HG03442 (cell line): ENCODE data around the gene CDKL5.

Experiments
- ATAC-seq: cut with Tn5 transposase; IDR thresholded peaks from one replicate; pipeline ENCODE4 v1.9.1; 2021; ENCODE audit warnings: mild to moderate bottlenecking, moderate library complexity; ENCODE audit not compliant: unreplicated experiment

Gene CDKL5

DNA sequence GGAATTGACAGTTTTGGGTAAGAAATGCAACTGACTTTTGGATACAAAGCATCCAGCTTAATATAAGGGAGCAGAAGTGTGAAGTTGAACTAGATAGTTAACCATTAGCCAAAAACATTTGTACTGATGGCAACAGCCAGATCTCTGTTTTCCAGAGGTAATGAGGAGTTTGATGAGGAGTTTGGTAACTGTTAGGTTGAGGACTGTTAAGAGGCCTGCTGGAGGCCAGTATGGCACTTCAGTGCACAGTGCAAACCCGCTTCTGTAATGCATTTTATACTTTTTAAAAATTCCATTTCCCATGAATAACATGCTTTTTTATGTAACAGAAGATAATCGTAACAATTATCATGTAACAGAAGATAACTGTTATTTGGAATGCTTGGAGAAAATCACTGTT lies 30.0 kb downstream of the CDKL5 start:
- no peak for ATAC-seq

DNA sequence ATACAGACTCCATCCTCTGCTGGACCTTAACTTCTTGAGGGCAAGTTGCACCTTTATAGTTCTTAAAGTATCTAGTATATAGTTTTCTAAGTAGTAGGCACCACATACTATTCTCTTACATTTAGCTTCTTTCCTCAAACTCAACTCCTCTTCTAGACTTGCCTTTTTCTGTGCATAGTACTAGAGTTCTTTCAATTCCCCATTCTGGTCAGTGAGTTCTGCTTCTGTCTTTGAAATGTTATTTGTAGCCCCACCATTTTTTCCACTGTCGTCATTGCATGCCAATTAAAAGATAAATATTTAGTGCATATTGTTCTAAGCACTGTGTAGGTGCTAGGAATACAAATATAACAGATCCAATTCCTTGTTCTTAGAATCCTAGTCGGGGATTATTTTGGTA lies 31.6 kb downstream of the CDKL5 start:
- ATAC-seq, result no peak

DNA sequence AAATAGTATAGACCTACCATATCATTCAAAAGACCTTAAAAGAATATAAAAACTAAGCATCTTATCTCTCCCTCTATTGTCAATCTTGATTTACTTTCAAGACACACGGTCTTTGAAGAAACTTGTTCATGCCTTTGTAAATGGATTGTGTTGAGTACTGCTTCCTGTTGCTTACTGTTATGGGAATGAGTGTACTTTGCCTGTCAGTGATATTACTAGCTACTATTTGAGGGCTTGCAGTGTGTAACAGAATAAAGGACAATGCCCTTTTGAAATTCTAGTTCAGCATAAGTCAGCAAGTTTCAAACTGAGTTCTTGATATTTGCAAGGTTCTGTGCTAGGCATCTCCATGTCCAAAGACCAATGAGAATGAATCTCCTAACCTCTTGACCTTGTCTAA lies 36.0 kb downstream of the CDKL5 start:
- no peak for ATAC-seq

DNA sequence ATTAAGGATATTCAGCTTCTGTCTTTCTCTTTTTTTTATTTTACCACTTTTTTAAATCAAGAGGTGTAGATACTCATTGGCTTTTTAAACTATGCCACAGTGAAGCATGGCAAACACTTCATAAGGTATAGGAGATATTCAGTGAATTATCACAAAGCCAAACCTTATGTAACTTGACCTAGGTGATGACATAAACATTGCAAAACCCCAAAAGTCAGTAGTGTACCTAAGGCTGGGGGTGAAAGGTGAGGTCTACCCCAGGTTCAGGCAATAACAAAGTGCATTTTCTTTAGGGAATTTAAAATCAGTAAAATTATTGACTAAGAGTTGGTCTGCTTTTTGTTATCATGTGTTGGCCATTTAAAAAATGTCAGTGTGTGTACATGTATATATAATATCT lies 39.1 kb downstream of the CDKL5 start:
- no peak for ATAC-seq

DNA sequence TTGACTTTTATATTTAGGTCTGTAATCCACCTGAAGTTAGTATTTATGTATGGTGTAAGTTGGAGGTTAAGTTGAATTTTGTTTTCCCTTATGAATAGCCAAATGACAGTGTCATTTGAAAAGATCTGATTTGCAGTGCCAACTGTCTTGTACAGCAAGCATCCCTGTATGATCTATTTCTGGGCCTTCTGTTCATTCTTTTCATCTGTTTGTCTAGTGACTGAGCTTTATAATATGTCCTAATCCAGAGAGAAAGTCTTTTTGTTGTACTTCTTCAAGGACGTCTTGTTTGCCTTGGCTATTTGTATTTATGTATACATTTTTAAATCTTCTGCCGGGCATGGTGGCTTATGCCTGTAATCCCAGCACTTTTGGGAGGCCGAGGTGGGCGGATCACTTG lies 39.6 kb downstream of the CDKL5 start:
- no peak for ATAC-seq

DNA sequence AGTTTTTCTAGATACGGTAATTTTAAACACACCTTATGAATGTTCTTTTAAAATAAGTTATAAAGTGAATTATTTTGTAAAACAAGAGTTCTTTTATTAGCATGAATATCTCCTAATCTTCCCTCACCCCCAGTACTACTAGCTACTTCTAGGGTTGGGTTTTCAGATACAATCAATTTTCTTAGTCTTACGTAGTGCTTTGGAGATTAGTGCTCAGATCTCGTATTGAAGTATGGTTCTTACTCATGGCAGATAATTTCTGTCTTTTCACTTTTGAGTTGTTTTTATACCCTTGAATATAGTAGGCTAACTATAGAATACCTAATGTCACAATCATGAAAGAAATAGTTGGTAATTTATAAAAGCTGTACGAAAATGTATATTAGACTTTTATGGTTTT lies 43.2 kb downstream of the CDKL5 start:
- ATAC-seq, result no peak

DNA sequence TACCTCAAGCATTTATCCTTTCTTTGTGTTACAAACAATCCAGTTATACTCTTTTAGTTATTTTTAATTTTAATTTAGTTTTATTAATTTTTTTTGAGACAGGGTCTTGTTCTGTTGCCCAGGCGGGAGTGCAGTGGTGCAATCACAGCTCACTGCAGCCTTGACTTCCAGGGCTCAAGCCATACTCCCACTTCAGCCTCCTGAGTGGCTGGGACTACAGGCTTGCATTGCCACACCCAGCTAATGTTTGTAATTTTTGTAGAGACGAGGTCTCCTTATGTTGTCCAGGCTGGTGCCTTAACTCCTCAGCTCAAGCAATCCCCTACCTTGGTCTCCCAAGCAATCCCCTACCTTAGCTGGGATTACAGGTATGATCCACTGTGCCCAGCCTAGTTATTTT lies 45.9 kb downstream of the CDKL5 start:
- ATAC-seq, result no peak

DNA sequence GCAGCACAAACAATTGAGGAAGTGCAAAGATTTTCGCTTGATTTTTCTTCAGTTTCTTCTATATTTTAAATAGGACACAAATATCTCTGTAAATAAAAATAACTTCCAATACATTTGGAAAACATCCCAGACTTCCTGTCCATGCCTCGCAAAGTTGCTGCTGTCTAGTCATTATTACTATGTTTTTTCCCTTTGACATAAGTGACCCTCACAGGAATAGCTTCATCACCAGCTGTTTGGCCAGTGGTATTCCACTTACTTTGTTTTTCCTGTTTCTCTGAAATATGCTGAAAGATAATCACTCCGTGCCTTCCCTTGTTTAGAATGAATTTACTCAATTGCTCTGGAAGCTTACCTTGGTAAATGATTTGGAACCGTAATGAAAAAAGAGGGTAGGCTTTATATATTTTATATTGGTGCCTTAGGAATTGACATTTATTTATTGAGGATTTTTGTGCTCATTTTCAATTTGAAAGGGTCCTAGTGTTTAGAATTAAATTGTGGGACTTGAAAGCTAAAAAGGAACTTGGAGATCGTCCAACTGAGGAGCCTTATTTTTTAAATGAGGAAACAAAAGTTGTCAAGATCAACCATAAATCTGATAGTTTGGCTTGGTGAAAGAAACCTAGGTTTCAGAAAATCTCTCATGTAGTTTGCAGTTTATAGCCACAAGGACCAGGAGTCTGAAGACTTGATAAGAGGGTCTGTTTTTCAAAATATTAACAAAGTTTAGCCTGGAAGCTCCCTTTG lies 65.6 kb downstream of the CDKL5 start:
- no peak for ATAC-seq

DNA sequence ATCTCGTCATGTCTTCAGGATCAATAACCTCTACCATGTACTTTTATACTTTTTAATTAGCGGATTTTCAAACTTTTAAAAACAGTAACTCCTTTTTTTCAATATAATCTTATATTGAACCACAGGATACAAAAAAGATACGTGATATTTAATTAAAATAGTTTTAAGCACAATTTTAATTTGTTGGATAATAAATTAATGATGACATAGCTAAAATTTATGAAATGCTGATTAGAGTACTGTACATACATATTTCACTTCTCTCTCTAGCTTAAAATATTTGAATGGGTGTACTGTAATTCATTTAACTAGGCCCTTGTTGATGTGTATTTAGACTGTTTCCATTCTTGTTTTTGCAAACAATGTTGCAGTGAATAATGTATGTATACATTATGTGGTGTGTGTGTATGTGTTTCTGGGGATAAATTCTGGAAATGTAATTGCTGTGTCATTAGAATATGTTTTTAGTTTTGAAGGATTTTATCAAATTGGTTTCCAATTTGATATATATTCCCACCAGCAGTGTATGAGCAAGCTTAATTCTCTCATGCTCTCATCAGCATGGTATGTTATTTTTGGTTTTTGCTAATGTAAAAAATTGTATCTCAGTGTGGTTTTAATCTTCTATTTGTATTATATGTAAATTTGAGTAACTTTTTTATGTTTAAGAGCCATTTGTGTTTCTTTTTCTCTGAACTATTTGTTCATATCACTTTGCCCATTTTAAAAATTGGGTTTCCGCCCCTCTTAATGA lies 66.4 kb downstream of the CDKL5 start:
- no peak for ATAC-seq

DNA sequence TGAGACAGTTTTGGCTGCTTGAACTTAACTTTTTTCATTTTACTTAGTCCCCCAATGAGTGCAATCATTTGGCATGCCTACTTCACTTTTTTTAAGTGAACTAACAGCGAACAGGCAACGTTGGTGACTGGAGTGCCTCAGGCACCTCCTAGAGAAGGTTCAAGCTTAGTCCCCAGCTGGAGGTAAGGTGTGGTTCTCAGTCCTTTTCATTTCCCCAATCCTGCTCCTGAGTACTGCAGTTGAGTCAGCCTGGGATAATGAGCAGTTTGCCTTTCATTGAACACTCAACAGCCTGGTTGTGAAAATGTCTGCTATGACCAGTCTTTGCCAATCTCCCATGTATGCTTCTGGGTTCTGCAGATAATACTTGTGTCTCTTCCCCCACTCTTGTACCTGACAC lies 109.5 kb downstream of the CDKL5 start:
- no peak for ATAC-seq

DNA sequence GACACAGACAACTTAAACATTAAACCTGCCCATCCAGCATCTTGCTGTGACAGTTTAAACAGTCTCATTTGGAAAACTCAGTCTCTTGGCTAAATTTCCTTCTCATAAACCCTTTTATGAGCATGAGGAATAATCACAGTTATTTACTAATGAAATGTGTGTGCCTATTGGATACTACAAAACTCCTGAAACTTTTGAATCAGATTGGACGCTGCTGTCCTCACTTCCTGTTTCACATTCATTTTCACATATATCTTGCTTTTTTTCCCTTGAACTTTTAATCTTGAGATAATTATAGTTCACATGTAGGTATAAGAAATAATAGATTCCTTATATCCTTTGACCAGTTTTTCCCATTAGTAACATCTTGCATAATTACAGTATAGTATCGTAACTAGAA lies 111.7 kb downstream of the CDKL5 start:
- ATAC-seq, result no peak

DNA sequence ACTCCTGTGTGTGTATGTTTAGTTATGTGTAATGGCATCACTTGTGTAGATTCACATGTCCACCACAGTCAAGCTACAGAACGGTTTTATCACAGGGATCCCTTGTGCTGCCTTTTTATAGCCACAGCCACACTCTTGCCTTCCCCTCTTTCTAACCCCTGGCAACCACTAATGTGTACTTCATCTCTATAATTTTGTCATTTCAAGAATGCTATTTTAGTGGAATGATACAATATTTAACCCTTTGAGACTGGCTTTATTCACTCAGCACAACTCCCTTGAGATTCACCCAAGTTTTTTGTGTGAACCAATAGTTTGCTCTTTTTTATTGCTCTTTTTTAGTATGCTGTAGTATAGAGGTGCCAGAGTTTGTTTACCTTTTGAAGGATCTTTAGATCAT lies 112.1 kb downstream of the CDKL5 start:
- ATAC-seq, result no peak

DNA sequence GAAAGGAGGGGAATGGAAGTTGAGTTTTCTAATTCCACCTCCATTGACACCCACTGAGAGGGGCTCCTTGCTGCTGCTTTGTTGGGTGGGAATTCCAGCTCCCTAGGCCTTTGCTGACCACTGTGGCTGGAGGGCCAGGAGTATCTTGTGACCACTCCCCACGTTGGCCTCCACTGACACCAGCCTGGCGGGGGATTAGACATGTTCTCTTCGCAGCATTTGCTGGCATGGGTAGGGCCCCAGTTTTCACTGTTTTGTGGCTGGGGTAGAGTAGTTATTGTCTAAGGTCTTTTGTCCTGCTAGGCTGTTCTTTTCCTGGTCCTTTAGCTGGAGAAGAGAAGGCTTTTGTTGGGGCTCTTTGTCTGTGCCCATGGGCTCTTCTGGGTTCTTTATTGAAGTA lies 116.7 kb downstream of the CDKL5 start:
- ATAC-seq, result no peak

DNA sequence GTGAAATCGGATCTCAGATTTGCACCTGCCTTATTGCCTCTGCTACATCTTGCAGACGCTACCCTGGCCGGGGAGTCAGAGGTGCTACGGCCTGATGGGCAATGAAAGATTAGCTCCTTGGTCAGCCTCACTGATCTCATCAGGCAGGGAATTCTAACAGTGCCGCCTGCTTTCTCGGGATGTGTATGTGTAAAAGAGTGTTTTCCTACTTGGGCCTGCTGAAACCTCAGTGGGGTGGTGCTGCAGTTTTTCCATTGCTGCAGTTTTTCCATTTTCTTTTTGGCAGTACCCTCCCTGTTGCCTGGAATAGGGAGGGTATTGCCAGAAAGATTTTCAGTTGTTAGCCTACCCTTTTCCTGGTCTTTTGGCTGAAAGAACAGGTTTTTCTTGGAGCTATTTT lies 117.5 kb downstream of the CDKL5 start:
- ATAC-seq, result no peak

DNA sequence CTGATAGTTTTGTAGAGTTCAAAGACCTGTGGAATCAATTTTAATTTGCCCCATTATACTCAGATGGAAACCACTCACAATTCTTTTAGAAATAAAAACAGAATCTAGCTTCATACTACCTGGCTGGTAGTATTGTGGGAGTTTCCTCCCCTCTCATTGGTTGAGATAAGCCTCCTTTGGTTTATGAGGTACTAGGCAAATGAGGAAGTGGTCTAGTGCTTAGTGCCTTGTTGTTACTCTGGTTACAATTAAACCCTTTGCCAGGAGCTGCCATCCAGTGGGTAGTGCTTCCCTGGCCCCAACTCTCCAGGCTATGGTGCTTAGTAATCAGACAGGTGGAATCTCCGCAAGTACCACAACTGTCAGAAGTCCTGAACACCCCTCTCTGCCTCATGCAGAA lies 118.3 kb downstream of the CDKL5 start:
- ATAC-seq, result no peak

DNA sequence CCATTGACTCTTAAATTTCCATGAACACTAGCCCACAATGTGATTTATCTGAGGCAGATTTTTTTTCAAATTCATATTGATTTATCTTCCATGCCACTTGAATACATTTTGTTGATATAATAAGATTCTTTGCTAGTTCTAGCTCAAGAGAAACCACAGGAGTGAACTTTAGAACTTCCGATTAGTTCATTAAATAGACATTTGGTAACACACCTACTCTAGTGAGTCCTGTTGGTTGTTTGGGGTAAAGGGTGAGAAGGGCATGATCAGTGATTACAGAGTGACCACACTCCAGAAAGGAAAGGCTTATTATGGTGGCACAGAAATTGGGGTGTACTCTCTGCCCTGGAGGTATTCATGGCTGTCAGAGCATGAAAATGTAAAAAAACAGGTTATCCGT lies 120.4 kb downstream of the CDKL5 start:
- ATAC-seq, result no peak

DNA sequence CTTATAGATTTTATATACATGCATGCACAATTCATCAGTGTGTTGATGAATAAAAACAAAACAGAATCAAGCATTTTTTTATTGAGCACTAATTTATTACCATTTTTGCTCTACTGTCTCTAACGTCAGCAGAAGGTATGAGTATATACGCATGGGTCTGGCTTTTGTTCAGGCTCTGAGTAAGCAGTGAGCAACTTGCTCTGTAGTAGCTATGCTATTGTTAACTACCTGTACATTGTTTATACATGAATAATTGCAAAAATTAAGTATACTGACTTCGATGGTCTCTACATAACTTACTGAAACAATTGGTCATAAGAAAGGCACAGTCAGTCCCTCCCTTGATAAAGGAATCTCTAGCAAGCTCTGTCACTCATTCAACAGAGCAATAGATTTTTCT lies 123.6 kb downstream of the CDKL5 start:
- no peak for ATAC-seq

DNA sequence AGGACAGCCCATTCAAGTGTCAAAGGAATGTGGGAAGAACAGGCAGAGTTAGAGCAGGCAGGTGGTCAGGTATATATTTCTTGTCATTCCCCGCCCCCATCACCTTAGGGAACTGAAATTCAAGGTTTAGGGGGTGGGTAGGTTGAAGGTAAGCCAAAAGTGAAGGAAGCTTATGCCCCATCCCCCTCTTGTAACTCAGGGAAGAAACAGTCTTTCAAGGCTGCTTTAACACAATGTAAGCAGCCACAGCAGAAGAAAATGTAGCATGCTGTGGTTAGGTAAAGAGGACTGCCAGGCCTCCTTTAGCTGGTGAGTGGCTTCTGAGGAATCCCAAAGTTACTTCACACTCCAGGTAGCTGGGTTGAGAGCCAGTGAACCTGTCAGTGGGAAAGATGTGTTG lies 124.2 kb downstream of the CDKL5 start:
- ATAC-seq, result no peak

DNA sequence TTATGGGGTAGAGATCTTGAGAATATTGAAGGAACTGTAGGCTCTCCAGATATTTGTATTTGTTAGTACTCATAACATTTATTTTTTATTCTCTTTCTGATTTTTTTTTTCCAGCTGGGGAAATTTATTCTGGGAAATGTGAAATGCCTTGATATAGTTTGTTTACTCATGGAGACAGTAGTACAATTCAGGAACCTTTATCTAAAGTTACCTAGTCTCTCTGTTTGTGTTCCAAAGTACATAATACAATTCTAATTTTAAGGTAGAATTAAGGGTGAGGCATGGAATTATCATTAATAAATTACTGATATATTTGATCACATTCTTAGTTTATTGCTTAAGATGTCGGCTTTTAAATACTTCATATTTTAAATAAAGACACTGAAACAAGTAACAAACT lies 132.5 kb downstream of the CDKL5 start:
- no peak for ATAC-seq

DNA sequence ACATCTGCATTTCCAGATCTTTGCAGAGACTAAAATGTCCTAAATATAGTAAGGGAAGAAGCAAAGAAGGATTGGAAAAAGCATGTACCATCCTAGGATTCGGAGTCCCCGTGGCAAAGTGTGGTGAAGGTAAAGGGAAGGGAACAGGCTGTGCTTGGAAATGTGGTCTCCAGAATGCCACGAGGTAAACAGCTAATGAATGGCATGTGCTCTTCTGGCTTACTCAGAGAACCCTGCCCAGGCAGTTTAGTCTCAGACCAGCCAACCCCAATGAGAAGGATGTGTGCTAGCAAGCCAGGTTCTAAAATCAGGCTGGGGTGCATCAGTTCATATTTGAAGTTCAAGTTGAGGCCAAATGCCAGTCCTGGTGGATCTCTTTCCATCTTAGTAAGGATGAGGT lies 133.4 kb downstream of the CDKL5 start:
- ATAC-seq, result no peak

DNA sequence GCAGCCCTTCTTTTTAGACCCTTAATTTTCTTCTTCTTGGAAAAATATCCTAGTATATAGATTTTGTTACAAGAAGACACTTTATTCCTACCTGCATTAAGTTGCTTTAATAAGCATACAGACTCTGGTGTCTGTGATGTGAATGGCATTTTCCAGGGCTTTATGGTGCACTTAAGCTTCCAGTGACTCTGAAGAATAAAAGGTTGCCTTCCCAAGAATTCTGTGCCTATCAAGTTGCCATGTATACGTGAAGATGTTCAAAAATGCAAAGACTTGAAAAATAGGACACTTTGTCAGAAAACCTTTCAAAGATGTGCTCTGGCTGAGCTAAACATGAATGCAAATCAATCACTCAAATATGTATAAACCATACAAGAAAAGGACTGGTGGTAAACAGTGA lies 135.6 kb downstream of the CDKL5 start:
- no peak for ATAC-seq

DNA sequence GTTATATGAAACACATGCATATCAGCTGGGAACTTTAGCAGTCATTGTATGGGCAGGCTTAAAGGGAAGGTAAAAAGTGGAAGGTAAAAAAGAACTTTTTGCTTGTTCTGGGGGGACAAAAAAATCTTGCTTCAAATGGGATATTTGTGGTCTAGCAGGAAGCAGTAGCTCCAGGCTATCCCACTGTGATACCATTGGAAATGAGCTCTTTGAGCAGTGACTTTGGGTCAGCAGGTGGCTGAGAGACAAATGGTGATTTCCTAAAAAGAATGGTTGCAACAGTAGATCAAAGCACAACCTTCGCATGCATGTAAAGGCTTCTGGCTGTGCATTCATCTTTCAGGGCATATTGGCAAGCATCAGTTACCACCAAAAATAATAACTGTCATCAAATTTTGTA lies 140.3 kb downstream of the CDKL5 start:
- ATAC-seq, result no peak

DNA sequence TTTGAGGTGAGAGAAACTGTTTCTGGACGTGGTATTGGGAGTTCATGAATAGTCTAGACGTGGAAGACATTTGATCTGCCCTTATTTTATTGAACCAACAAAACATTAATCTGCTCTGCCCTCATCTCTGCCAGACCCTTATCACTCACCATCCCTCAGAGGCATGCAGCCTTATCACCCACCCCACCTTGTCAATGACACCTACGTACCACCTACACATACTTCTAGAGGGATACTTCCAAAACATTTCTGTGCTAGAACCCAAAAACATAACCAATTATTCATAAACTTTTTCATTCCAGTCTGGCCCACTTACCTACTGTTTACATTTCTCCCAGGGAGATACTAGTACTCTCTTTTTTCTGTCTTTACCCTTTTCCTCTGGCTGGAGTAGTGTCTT lies 141.3 kb downstream of the CDKL5 start:
- ATAC-seq, result no peak
